NOMO-1 treated with dmso at 0.1 percent for 144 hours (cell line): ENCODE results near the gene NR5A1.

Experiments used
- DNase-seq: peaks from one replicate; lab custom pipeline; 2025; ENCODE audit not compliant: unreplicated experiment; lab: John Stamatoyannopoulos, UW

Gene NR5A1

GRCh38 chr9:124514874-124515273 lies 7.7 kb upstream of the NR5A1 start:
- DNase-seq = no peak

GRCh38 chr9:124514125-124514524 lies 6.9 kb upstream of the NR5A1 start:
- no peak for DNase-seq

- peak; percentile 26 for DNase-seq
Measured at GRCh38 chr9:124513376-124513994, 6.3 kb upstream of the NR5A1 start.

- no peak for DNase-seq
Measured at GRCh38 chr9:124512806-124513204, 5.6 kb upstream of the NR5A1 start.

- no peak for DNase-seq
Measured at GRCh38 chr9:124511891-124512805, 4.9 kb upstream of the NR5A1 start.

- DNase-seq = no peak
Measured at GRCh38 chr9:124511426-124511840, 4.2 kb upstream of the NR5A1 start.

- no peak for DNase-seq
Measured at GRCh38 chr9:124510650-124511425, 3.6 kb upstream of the NR5A1 start.

- no peak for DNase-seq
Measured at GRCh38 chr9:124507880-124508423, 753 bp upstream of the NR5A1 start.

GRCh38 chr9:124506433-124506832 lies 766 bp downstream of the NR5A1 start:
- no peak for DNase-seq

GRCh38 chr9:124505901-124506346 lies 1.3 kb downstream of the NR5A1 start:
- no peak for DNase-seq

GRCh38 chr9:124505006-124505900 lies 1.9 kb downstream of the NR5A1 start:
- no peak for DNase-seq

GRCh38 chr9:124504530-124505005 lies 2.6 kb downstream of the NR5A1 start:
- no peak for DNase-seq

GRCh38 chr9:124503713-124504529 lies 3.3 kb downstream of the NR5A1 start:
- no peak for DNase-seq

GRCh38 chr9:124502711-124503702 lies 4.2 kb downstream of the NR5A1 start:
- DNase-seq = no peak

GRCh38 chr9:124501771-124502320 lies 5.4 kb downstream of the NR5A1 start:
- DNase-seq = no peak

GRCh38 chr9:124500796-124501611 lies 6.2 kb downstream of the NR5A1 start:
- no peak for DNase-seq
